CD4-positive, alpha-beta T cell treated with Interleukin-1 beta for 1 hour (primary cell): ENCODE data around the gene LRRC8E.
"Not testable (repeated sequence)": the region's sequence is repeated elsewhere in the genome, so short reads cannot be mapped to it uniquely, and the experiment has no call there.

Source experiments
- DNase-seq, 2 donors: peaks; one replicate each; pipeline ENCODE4 v3.0.0-alpha.2; 2020 to 2022

LRRC8E gene

DNA sequence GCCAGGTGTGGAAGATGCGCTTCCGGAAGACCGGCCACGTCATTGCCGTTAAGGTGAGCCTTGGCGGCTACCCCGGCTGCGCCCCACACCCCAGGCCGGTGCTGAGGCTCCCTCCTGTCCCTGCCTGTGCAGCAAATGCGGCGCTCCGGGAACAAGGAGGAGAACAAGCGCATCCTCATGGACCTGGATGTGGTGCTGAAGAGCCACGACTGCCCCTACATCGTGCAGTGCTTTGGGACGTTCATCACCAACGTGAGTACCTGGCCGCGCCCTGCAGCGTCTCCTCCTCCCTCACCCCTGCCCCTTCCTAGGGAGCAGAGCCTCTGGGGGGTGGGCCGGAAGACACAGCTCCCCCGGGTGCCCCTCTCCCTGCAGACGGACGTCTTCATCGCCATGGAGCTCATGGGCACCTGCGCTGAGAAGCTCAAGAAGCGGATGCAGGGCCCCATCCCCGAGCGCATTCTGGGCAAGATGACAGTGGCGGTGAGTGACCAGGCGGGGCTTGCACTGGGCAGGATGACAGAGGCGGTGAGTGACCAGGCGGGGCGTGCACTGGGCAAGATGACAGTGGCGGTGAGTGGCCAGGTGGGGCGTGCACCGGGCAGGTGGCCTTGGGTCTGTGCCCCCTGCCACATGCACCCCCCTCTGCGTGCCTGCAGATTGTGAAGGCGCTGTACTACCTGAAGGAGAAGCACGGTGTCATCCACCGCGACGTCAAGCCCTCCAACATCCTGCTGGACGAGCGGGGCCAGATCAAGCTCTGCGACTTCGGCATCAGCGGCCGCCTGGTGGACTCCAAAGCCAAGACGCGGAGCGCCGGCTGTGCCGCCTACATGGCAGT is 22.2 kb downstream of the LRRC8E start:
- no peak for DNase-seq

DNA sequence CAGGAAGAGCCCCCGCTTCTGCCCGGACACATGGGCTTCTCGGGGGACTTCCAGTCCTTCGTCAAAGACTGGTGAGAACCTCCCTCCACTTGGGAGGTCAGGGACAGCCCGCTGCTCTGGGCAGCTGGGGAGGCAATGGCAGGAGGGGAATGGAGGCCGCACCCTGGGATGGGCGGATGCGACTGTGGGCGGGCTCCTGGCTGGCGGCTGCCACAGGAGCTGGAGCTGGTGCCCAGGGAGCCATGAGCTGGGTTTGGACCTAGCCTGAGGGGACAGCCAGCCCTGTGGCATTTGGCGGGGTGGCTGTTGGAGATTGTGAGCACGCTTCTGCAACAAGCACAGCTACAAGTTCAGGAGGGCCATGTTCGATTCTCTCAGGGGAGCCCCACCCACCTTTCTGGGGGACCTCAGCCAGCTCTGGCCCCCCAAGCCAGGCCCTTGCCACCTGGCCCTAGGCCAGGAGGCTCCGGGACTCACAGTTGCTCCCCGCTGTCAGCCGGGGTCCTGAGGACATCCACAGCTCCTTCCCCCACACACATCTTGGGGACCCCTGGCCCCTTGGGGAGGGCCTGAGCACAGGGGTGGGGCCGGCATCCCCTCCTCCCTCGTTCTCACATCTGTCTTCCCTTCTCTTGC is 23.3 kb downstream of the LRRC8E start:
- DNase-seq, result no peak

DNA sequence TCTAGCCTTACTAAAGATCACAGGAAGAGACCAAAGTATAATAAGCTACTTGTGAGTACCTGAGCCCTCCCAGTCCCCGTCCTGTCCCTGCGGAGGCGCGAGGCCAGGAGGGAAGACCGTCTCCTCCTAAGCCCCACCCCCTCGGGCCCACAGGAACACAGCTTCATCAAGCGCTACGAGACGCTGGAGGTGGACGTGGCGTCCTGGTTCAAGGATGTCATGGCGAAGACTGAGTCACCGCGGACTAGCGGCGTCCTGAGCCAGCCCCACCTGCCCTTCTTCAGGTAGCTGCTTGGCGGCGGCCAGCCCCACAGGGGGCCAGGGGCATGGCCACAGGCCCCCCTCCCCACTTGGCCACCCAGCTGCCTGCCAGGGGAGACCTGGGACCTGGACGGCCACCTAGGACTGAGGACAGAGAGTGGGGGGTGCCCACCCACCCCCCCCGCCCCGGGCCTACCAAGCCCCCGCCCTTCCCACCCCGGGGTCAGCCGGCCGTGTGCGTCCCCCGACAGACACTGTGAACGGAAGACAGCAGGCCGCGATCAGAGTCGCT is 23.9 kb downstream of the LRRC8E start:
- no peak for DNase-seq

DNA sequence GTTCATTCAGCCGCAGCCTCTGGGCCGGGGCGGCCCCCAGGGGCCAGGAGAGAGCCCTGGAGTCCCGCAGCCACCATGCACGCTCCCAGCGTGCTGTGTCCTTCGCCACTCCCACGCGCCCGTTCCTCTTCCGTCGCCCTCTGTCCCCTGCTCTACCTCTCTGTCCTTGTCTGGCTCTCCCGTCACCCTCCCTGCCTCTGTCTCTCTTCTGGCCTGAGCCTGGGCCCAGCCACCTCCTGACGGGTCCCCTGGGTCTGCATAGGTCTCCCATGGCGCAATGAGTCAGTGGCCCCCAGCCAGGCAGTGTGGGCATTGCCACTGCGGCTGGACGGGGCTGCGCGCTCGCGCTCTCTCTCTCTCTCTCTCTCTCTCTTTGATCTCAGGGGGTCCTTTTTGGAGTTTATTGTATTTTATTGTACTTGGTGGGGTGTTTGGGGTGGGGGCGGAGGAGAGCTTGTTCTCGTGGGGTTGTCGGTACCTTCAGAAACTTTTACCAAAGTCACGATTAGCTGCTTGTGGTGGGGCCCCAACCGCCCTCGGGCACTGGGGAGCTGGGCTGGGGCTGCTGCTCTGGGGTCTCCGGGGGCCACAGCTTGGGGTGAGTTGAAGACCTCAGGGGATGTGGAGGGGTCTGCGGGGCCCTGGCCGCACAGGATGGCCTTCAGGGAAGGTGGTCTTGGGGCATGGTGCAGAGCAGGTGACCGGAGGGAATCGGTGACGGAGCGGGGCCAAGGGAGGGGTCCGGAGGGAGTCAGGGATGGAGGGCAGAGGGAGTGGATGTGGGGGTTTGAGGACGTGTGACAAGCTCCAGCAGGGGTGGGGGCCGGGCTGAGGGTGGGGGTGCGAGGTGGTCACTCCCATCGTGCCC is 24.6 kb downstream of the LRRC8E start:
- DNase-seq, result no peak

DNA sequence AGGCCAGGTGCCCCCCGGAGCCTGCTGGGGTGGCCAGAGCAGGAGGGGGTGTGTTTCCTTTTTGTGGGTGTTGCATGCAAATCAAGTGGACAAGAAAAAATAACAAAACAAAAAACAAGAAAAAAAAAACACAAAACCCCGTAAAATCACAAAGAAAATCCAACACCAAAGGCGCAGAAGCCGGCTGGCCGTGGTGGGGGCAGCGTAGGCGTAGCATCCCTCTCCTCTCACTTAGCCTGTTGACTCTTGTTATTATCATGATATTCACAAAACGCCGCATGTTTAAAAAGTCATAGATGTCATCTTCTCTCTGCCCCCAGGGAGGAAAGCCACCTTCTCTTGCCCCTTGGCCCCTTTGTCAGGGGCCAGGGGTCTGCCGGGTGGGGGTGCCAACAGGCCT is 25.3 kb downstream of the LRRC8E start:
- DNase-seq, result no peak

DNA sequence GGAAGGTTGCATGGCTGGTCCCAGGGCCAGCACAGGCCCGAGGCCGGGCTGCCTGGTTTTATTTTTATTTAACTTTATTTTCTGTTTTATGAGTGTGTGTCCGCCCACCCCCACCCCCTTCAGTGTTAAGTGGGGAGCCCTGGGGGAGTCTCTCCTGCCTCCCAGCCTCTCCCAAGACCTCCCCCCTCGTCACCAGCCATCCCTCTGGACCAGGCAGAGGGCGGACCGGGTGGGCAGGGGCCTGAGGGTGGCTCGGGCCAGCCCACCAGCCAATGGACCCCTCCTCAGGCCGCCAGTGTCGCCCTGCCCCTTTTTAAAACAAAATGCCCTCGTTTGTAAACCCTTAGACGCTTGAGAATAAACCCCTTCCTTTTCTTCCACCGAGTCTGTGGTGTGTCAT is 25.8 kb downstream of the LRRC8E start:
- no peak for DNase-seq

DNA sequence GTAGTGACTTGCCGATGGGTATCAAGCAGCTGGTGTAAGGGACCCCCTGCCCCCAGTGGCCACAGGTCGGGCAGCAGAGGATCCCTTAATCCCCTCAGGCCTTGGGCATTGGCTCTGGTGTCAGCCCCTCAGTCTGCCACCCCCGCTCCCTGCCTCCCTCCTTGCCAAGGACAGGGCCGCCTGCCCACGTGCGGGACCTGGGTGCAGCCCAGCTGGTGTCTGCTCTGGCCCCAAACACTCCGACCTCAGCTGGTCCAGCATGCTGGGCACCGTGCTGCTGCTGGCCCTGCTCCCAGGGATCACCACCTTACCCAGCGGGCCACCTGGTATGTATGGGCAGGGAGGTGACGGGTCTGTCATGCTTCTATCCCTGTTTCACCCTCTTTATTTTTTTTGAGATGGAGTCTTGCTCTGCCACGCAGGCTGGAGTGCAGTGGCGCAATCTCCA is 26.3 kb downstream of the LRRC8E start, which contains the start of gene TGFBR3L:
Gene TGFBR3L (plus strand): TSS at position 233 of the 448 bp plus-strand sequence.
- DNase-seq, result no peak

DNA sequence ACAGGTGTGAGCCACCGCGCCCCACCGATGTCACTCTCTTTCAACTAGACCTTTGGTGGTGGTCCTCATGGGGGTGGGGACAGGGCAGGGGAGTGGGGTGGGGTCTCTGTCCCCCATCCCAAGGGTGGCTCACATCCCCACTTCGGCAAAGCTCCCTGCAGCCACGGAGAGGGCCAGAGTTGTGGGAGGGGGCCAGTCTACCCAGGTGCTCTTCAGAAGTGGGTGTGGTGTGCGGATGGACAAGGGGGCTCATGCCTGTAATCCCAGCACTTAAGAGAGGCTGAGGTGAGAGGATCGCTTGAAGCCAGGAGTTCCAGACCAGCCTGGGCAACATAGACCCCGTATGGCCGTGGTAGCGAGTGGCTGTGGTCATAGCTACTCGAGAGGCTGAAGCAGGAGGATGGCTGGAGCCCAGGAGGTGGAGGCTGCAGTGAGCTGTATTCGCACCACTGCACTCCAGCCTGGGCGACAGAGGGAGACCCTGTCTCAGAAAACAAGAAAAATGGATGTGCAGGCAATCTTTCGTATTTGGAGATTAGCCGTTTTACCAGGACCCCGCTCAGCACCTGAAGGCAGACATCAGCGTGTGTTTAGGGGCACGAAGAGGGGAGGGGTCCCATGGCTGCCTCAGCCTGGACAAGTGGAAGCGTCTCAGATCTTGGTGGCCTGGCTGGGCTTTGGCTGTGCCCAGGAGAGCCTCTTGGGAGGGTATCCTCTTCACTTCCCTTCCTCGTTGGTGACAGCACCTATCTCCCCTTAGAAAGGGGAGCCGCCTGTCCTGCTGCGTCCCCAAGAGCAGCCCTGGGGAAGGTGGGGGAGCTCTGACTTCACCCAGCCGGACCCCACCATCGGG is 27.2 kb downstream of the LRRC8E start:
- no peak for DNase-seq

DNA sequence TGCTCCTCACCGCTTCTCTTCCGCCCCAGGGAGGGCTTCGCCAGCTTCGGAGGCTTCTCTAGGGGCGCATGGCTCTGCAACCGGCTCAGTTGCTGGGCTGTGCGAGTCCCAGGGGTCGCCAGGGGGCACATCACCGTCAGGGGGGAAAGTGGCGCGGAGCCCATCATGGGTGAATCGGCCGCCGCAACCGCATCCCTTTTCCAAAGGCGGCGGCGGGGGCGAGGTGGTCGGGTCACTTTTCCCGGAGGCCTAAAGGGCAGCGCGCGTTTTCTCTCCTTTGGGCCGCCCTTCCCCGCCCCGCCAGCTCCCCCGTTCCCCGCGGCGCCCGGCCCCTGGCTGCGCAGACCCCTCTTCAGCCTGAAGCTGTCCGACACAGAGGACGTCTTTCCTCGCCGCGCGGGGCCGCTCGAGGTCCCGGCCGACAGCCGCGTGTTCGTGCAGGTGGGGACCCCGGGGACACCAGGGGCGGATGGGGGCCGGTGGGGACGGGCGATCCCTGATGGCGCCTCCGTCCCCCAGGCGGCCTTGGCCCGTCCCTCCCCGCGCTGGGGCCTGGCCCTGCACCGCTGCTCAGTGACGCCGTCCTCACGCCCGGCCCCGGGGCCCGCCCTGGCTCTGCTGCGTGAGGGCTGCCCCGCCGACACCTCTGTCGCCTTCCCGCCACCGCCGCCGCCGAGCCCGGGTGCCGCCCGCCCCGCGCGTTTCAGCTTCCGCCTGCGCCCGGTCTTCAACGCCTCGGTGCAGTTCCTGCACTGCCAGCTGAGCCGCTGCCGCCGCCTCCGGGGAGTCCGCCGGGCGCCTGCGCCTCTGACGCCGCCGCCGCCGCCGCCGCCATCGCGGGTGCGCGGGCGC is 28.0 kb downstream of the LRRC8E start:
- DNase-seq, result peak; percentile 63 to 70

DNA sequence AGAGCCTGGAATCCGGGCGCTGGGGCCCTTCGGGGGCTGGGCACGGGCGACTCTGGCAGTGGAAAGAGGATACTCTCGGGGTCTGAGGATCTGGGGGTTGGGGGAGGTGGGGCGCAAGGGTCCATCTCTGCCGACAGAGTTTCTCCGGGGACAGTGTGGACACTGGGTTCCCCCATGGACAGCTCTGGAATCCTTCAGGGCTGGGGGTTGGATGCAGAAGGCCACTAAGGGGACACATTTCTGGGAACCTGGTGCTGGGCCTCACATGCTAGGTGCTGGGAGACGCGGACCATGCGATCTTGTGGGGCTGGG is 28.6 kb downstream of the LRRC8E start:
- no peak for DNase-seq

DNA sequence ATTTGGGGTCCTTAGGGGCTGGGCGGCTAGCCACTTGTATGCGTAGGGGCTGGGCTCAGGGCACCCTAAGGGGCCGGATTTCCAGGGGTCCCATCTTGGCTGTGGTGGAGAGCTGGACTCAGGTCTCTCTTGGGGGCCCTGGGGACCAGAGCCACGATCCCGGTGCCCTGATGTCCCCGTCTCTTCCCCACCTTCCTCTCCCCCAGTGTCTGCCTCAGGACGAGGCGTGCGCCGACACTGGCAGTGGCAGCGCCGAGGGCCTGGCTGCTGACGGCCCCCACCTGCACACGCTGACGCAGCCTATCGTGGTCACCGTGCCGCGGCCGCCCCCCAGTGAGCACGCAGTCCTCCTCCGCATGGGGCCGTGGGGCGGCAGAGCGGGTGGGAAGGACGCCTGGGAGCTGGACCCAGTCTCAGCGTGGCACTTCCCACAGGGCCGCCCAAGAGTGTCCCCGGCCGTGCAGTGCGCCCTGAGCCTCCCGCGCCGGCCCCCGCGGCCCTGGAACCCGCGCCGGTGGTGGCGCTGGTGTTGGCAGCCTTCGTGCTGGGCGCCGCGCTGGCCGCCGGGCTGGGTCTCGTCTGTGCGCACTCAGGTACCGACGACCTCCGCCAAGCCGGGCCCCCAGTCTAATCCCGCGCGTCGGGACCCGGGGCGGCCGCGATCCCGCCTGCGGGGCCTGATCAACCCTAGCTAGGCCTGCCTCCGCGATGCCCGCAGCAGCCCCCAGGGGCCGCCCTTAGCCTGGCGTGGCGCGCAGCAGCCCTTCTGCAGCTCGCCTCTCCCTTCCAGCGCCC is 29.2 kb downstream of the LRRC8E start:
- peak; percentile 62 to 65 for DNase-seq

DNA sequence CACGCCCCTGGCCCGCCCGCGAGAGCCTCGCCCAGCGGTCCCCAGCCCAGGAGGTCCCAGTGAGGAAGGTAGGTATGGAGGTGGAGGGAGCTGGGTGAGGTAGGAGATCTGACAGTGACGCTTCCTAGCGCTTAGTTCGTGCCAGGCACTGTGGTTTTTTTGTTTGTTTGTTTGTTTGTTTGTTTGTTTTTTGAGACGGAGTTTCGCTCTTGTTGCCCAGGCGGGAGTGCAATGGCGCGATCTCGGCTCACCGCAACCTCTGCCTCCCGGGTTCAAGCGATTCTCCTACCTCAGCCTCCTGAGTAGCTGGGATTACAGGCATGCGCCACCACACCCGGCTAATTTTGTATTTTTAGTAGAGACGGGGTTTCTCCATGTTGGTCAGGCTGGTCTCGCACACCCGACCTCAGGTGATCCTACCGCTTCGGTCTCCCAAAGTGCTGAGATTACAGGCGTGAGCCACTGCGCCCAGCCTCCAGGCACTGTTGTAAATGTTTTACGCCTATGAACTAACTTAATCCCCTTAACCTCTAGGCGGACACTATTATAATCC is 29.8 kb downstream of the LRRC8E start:
- not testable (repeated sequence) for DNase-seq

DNA sequence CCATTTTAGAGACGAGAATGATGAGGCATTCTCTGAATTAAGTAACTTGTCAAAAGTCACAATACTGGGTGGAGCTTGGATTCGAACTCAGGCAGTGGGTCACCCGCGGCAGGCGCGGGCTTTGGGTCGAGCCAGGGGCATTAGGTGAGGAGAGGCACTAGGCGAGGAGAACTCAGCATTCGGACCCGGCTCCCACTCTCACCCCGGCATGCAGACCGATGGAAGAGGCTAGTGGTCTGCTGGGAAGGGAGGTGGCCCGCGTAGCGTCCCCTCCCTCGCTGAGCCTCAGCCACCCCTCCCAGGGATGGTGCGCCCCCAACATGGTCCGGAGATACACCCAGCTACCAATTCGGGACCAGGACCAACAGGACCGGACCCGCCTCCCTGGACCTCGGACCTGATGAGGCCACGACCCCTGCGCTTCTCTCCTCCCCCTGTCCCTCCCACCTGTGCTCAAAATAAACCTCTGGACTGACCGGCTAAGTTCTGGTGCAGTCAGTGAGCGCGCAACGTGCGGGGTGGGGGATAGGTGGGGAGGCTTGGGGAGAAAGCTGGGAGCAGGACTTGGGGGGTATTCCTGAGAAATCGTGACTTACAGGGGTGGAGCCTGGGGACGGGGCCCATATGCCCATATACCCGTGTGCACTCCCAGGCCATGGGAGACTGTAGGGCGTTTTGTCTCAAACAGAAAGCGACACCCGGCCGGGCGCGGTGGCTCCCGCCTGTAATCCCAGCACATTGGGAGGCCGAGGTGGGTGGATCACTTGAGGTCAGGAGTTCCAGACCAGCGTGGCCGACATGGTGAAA is 30.5 kb downstream of the LRRC8E start:
- no peak for DNase-seq

DNA sequence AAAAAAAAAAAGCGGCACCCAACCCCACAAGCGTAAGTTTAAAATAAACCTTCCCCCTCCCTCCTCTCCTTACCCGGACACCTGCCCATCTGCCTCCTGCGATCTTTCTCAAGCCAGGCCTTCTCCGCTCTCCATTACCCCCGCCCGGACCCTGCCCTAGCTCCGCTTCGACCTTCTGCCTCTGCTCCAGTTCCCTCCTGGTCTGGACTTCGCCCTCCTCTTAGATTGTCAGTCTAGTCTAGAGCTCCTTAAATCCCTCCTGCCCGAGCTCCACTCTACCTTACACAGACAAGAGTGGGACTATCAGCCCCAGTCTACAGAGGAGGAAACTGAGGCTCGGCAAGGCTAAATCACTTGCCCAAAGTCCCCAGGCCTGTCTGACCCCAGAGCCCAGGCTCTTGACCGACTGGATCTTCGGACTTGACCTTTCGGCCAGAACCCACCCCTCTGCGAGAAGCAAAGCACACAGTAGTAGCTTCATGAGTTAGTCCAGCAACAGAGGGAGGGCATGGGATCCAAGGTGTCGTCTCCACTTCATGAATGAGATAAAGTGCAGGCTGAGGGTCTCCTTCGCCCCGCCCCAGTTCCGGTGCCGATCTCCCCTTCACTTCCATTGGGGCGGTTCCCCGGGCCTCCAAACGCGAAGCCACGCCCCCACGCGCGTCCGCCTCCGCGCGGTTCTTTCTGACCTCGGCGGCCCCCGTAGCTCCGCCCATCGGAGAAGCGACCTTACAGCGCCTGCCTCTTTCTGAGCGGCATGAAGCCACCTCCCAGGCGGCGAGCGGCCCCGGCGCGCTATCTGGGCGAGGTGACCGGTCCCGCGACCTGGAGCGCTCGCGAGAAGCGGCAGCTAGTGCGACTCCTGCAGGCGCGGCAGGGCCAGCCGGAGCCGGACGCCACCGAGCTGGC is 31.6 kb downstream of the LRRC8E start, which contains the start of gene SNAPC2:
Gene SNAPC2 (plus strand): TSS at position 729 of the 909 bp plus-strand sequence. CDS start 29 bp downstream, at position 758.
- DNase-seq, result peak; percentile 97

DNA sequence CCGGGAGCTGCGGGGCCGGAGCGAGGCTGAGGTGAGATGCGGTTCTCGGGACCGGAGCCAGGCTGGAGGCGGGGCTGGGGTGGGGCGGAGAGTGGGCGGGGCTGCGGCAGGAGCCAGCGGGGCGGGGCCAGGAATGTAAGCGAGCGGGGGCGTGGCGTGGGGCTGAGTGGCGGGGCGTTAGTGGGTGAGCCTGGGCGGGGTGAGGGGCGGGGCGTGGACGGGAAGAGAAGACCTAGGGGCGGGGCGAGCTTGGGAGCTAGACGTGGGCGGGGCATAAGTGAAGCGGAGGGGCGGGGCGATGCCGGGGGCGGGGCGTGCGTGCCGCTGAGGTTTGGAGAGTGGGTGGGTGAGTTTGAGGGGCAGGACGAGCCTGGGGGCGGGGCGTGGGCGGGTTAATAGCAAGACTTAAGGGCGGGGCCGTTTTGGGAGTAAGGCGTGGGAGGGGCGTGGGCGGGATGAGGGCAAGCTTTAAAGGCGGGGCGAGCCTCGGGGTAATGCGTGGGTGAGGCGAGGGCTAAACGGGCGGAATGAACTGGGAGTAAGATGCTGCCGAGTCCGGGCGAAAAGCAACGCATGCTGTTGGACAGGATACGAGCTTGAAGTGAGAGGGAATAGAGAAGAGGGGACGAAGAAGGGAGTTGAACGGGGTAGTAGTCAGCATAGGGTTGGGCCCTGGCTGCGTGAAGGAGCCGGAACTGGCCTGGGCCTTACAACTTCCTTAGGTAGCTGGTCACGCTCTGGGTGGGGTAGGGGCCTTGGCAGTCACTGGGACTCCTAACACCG is 32.4 kb downstream of the LRRC8E start:
- peak; percentile 99 for DNase-seq

DNA sequence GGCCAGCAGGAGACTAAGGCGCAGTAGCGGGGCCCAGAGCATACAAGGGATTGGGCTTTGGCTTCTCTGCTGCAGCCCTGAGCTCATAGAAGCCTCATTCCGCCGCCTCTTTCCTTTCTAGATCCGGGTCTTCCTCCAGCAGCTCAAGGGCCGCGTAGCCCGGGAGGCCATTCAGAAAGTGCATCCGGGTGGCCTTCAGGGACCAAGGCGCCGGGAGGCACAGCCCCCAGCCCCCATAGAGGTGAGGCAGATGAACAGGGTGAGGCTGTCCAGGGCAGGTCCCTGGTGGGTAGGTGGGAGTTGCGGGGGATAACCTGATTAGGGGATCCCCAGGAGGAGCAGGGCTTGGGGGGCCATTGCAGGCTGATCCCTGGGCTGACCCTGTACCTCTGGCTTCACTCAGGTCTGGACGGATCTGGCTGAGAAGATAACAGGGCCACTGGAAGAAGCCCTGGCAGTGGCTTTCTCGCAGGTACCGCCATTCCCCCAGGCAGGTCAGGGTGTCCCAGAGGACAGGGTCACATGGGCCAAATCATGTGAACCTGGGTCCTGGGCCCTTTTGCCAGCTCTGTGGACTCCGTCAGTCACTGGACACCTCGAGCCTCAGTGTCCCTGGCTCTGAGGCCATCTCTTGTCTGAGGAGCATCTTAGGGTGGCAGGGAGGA is 33.1 kb downstream of the LRRC8E start:
- no peak for DNase-seq
